GM13977 (cell line): ENCODE results near the gene COA4.

Experiments used
- DNase-seq: peaks from one replicate; pipeline ENCODE4 v3.0.0; 2012; ENCODE audit warnings: low spot score
- CTCF ChIP-seq: IDR thresholded peaks from 2 replicates; pipeline ENCODE4 v1.5.1; 2012; ENCODE audit warnings: mild to moderate bottlenecking, control low read depth; ENCODE audit not compliant: insufficient read depth; ENCODE audit errors: extremely low read depth, missing control alignments
- in situ Hi-C: fragments of 300-500 bp; cut with MboI; formaldehyde crosslinking; loops from one replicate; pipeline ENCODE4 v1.12.0; 2022; ENCODE audit warnings: low sequenced_read_pairs, low pct_unique_long_range_greater_than_20kb, mixed read lengths, inconsistent platforms; ENCODE audit not compliant: unreplicated experiment

Gene COA4

GRCh38 chr11:73876424-73877310, at the start of gene COA4, which contains the start of gene PAAF1:
Gene COA4 (minus strand): TSS chr11:73876846. CDS start chr11:73873378, 3,468 bp downstream.
Gene PAAF1 (plus strand): TSS chr11:73876999. CDS start chr11:73877022, 23 bp downstream.
- in situ Hi-C loops = no loop called here
- peak; percentile 95 for DNase-seq
- TF ChIP-seq CTCF = no peak

GRCh38 chr11:73921180-73921579, 44.5 kb upstream of the COA4 start:
- in situ Hi-C loops = no loop called here
- no peak for DNase-seq
- TF ChIP-seq CTCF = no peak

- TF ChIP-seq CTCF = no peak
- no peak for DNase-seq
- in situ Hi-C loops = no loop called here
These were observed 39.8 kb upstream of the COA4 start for GRCh38 chr11:73916435-73916834.

- no peak for TF ChIP-seq CTCF
- no peak for DNase-seq
These were observed 37.6 kb upstream of the COA4 start for GRCh38 chr11:73914284-73914683.

GRCh38 chr11:73913472-73913871, 36.8 kb upstream of the COA4 start:
- in situ Hi-C loops = no loop called here
- TF ChIP-seq CTCF = no peak
- no peak for DNase-seq

More at GRCh38 chr11:73914284-73914683, 37.6 kb upstream of the COA4 start:
- in situ Hi-C loops = no loop called here

- DNase-seq = no peak
- in situ Hi-C loops = no loop called here
- no peak for TF ChIP-seq CTCF
These were observed 35.4 kb upstream of the COA4 start for GRCh38 chr11:73912026-73912425.
